Stimulated activated CD4-positive, alpha-beta T cell treated with anti-CD3 and anti-CD28 coated beads, Interleukin-2, amount 100 ng/mL, for 48 hours (primary cell): ENCODE measurements around the gene ACP4.
"Not testable (repeated sequence)": the region's sequence is repeated elsewhere in the genome, so short reads cannot be mapped to it uniquely, and the experiment has no call there.

Experiments used
- DNase-seq, 2 donors: peaks; one replicate each; pipeline ENCODE4 v3.0.0-alpha.2; 2020

ACP4 gene

DNA sequence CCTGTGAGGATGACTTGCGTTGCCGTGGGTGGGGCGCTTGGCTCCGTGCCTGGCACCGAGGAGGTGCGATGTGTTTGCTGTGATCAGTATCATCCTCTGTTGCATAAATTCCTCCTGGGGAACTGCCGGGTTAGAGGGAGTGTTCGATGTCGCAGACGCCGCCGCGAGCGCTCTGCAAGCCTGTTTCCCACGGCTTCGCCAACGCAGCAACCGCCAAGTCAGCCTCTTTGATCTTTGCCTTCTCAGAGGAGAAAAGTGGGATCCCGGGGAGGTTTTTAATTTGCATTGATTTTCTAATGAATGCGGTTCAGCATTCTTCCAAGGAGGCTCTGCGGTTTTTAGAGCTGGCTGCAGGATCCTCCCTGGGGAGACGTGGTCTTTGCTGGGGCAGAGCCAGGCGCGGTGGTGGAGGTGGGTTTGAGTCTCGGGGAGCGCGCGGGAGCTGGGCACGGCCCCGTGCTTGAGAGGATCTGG, 12.3 kb upstream of the ACP4 start:
- DNase-seq = no peak

DNA sequence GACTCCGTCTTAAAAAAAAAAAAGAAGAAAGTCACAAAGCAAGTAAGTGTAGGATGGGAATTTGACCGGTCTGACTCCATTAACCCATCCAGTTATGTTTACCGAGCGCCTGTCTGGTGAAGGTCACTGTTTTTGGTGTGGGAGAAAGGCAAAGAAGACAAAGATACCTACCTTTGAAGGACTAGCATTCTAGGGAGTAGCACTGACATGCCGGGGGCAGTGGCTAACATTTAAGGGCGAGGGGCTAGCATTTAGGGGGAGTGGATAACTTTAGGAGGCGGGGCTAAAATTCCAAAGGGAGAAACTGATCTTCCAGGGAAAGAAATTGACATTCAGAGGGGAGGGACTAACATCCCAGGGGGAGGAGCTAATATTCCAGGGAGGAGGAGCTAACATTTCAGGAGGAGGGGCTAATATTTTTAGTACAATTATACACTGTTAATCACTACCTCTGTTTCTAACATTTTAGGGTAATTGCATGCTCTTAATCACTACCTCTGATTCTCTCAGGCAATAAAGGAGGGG, 11.2 kb upstream of the ACP4 start:
- DNase-seq = no peak

DNA sequence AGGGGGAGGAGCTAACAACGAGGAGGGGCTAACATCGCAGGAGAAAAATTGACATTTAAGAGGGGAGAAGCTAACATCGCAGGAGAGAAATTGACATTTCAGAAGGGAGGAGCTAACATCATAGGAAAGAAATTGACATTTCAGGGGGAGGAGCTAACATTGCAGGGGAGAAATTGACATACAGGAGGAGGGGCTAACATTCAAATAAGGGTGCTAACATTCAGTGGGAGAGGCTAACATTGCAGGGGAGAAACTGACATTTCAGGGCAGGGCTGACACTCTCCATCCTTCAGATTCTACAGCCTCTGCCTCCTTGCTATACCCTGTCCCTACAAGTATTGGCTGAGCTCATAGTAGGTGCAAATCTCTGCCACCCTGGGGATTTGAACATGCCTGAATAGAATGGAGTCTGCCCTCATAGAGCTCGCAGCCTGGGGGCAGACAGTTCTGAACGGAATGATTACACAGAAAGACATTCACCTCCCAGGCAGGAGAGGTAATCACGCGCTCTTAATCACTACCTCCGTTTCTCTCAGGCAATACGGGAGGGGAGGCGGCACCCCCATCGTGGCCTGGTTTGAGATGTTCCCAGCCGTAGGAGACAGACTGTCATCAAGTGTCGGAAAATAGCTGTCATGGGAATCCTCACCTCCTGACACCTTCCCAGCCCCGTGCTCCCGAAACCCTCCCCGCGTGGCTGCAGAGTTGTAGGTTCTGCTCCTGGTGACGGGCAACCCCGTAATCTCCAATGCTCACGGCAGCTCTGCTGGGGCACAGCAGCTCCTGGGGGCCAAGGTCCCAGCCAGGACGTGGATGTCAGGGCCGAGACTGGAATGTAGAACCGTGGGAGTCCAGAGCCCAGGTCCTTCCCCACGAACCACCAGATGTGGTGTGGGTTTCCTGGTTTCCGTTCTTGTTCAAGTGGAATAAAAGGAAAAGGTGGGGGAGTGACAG, 10.4 kb upstream of the ACP4 start:
- no peak for DNase-seq

DNA sequence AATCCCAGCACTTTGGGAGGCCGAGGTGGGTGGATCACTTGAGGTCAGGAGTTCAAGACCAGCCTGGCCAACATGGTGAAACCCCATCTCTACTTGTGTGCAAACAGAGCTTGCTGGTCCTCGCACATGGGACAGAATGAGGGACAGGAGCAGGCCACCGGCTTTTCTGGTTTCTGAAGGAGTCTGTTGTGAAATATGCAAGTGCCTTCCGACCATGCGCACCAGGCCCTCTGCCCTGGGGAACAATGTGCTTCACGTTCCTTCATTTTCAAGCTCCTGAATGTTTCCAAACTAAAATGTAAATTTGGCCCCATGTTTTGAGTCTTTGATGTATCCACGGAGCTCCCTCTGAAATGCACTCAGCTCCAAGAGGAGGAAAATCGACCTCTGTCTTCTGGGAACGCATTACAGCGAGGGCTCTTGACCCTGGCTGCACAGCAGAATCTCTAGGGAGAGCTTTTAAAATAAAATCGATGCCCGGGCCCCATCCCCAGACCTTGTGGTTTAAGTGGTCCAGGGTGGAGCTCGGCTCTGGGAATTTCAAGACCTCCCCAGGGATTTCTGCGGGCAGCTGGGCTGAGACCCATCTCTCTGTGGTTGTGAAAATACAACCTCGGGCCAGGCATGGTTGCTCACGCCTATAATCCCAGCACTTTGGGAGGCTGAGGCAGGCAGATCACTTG, 9.3 kb upstream of the ACP4 start:
- DNase-seq = no peak

DNA sequence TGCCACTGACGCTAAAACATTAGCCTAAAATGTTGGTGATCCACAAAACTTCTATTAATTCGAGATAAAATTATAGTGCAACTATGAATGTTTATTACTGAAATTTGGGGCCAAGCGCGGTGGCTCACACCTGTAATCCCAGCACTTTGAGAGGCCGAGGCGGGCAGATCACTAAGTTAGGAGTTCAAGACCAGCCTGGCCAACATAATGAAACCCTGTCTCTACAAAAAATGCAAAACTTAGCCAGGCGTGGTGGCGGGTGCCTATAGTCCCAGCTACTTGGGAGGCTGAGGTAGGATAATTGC, 6.4 kb upstream of the ACP4 start:
- not testable (repeated sequence) for DNase-seq

DNA sequence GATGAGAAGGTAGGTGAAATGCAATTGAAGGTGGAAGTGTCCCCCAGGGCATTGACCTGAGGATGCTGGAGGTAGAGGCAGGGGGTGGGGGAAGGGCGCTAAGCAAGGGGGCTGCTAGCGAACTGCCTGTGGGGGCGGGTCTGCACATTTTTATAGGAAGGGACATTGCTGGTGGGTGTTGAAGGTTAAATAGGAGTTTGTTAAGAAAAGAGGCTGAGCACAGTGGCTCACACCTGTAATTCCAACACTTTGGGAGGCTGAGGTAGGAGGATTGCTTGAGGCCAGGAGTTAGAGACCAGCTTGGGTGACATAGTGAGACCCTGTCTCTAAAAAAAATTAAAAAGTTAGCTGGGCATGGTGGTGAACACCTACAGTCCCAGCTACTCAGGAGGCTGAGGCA, 5.5 kb upstream of the ACP4 start:
- no peak for DNase-seq

DNA sequence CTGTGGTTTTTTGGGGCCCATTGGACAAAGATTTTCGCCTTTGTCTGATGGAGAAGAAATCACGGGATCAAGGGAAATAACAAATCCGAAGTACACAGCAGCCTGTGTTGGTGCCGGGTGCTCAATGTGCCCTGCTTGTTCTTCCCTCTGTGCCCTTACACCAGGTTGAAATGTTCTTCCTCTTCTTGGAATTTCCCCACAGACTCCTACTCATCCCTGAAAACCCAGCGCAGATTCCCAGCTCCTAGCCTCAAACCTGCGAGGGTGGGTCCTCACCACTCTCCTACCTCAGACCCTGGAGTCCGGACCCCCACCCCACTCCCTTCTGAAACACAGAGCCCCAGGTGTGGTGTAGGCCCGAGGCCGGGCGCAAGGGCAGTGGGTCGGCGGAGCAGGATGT, 4.9 kb upstream of the ACP4 start:
- DNase-seq = no peak

DNA sequence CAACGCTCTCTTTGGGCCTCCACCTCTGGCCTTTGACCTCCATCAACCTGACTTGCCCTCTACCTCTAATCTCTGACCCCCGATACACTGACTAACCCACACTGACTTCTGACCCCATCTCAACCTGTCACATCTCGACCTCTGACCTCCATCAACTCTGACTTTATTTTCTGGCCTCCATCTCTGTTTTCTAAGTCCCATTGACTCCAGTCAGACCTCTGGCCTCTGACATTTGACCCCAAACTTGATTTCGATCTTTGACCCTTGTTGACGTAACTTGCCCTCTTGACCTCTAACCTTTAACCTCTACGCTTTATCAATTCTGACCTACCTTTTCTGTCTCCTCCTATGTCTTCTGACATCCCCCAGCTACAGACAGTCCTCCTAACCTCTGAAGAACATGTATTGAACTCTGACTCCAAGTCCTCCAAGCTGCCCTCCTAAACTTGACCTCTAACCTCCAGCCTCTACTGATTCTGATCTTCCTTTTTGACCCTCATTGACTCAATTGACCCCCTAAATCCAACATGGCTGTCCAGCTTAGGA, 780 bp downstream of the ACP4 start:
- no peak for DNase-seq

DNA sequence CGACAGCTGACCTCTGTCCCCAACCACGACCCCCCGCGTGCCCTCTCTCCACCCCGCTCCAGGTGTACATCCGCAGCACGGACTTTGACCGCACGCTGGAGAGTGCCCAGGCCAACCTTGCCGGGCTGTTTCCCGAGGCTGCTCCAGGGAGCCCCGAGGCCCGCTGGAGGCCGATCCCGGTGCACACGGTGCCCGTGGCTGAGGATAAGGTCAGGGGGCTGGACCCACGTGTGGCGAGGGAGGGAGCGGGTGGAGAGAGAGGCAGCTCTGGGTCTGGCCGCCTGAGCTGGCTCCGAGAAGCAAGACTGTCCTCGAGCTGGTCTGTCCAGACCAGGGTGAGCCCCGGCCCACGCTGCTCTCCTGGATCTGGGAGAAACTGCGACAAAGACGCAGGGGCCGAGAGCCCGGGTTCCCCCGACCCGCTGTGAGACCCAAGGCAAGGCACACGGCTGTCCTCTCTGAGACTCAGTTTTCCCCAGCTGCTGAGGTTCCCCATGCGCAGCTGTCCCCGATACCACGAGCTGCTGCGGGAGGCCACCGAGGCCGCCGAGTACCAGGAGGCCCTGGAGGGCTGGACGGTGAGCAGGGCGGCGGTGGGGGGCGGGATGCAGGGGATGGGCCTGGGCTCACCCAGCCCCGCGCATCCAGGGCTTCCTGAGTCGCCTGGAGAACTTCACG, 1.5 kb downstream of the ACP4 start:
- no peak for DNase-seq

DNA sequence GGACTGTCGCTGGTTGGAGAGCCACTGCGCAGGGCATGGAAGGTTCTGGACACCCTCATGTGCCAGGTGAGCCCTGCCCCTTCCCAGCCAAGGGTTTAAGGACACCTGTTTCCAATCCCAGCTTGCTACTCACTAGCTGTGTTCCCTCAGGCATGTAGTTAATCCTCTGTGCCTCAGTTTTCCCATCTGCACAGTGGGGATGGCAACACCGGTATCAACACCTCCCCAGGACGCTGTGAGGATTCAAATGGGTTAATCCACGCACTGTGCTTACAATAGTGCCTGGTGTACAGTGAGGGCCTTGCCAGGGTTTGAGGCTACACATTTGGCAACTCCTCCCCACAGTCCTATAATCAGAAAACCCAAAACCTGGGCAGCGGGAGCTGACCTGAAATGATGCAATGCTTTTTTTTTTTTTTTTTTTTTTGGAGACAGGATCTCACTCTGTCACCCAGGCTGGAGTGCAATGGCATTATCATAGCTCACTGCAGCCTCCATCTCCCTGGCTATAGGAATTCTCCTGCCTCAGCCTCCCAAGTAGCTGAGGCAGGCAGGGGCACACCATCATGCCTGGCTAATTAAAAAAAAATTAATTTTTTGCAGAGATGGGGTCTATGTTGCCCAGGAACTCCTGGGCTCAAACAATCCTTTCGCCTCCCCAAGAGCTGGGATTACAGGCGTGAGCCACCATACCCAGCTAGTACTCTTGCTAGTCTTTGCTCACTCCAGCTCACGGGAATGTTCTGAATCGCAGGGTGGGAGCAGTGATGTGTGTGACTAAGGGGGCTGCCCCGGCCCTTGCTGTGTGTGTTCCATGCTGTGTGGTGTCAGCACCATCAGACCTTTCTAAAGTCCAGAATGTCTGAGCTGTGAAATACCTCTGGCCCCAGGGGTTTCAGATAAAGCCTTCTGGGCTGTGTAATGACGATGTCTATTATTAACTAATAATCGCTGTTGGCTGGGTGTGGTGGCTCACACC, 2.3 kb downstream of the ACP4 start:
- no peak for DNase-seq

DNA sequence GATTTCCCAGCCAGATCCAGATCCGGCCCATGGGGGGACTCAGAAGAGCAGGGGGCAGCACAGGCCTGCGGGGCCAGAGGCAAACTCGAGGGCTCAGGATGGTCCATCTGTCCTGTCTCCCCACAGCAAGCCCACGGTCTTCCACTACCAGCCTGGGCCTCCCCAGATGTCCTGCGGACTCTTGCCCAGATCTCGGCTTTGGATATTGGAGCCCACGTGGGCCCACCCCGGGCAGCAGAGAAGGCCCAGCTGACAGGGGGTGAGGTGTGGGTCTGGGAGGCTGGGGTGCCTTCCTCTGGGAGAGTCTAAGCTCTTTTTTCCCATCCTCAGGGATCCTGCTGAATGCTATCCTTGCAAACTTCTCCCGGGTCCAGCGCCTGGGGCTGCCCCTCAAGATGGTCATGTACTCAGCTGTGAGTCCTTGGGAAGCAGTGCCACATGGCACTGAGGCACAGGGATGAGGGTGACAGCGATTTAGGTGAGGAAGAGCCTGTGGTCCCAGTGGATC, 3.4 kb downstream of the ACP4 start:
- no peak for DNase-seq

DNA sequence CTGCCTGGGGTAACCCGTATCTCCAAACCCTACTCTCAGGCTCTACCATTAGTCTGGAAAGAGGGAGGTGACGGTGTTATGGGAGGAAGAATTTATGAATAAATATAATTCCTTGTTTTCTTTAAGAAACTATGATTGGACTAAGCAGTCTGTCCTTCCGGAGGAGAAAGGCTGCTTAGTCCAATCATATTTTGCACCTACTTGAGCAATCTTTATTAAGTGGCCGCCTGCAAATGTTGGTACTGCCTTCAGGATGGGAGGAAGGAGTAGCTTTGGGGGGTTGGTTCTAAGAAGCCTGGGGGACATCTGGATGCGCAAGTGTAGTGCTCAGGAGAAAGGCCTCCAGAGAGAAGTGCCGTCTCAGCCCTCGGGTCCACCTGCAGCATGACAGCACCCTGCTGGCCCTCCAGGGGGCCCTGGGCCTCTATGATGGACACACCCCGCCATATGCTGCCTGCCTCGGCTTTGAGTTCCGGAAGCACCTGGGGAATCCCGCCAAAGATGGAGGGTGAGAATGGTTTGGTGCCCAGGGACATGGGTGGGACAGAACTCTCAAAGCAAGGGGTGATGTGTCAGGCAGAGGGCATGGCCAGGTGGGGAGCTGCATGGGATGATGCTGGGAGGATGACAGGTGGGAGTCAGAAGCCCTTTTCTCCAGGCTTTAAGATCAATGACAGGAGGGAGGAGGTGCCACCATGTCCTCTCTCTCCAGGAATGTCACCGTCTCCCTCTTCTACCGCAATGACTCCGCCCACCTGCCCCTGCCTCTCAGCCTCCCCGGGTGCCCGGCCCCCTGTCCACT, 4.1 kb downstream of the ACP4 start:
- no peak for DNase-seq

DNA sequence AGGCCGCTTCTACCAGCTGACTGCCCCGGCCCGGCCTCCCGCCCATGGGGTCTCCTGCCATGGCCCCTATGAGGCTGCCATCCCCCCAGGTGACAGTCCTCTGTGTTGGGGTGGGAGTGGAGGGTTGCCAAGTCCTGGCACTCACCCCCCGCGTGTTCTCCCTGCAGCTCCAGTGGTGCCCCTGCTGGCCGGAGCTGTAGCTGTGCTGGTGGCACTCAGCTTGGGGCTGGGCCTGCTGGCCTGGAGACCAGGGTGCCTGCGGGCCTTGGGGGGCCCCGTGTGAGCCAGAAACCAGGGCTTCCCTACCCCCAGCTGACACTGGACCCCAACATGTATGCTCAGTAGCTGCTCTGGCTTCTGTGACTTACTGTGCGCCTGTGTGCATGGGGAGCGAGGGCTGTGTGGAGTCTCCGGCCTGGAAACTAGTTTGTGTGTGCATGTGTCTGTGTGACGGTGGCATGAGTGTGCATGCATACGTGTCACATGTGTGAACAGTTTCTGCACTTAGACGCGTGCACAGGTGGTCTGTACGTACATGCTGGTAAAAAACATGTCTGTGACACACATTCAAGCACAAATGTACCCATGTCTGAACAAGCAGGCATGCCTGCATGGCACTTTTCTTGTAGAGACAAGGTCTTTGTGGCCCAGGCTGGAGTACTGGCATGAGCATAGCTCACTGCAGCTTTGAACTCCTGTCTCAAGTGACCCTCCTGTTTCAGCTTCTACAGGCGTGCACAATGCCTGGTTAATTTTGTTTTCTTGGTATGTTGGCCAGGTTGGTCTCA, 4.9 kb downstream of the ACP4 start:
- DNase-seq = no peak

DNA sequence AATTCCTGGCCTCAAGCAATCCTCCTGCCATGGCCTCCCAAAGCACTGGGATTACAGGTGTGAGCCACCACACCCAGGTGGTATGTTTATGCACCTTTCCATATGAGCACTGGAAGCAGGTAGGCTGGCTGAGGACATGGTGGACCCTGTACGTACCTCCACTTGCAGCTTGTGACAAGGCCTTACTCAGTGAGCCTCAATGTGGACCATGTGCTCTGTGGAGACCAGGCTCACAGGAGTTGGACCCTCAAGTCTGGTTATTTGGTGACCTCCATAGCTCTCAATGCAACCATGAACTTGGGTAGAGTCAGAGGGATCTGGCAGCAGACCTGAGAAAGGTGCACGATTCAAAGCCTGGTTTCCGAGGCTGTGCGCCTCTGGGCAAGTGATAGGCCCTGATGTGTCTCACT, 5.5 kb downstream of the ACP4 start:
- DNase-seq = no peak

DNA sequence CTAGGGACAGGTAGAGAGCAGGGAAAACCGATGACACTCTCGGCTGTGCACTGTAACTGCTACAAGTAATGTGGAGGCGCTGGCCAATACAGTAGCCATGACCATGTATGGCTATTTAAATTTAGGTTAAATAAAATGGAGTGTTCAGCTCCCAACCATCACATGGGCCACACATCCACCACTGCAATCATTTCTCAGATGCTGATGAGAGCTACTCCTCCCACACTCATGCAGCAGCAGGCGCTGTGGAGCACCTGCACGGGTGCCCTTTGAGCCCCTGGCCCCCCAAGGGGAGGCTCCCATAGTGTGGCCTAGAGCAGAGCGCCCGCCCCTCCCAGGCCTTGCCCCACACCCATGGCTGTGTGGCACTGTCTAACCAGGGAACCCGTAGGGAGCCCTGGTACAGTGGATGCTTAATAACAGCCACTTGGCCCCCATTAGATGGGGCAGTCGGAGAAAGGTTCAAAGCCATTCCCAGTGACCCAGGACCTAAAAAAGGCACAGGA, 6.0 kb downstream of the ACP4 start:
- no peak for DNase-seq

DNA sequence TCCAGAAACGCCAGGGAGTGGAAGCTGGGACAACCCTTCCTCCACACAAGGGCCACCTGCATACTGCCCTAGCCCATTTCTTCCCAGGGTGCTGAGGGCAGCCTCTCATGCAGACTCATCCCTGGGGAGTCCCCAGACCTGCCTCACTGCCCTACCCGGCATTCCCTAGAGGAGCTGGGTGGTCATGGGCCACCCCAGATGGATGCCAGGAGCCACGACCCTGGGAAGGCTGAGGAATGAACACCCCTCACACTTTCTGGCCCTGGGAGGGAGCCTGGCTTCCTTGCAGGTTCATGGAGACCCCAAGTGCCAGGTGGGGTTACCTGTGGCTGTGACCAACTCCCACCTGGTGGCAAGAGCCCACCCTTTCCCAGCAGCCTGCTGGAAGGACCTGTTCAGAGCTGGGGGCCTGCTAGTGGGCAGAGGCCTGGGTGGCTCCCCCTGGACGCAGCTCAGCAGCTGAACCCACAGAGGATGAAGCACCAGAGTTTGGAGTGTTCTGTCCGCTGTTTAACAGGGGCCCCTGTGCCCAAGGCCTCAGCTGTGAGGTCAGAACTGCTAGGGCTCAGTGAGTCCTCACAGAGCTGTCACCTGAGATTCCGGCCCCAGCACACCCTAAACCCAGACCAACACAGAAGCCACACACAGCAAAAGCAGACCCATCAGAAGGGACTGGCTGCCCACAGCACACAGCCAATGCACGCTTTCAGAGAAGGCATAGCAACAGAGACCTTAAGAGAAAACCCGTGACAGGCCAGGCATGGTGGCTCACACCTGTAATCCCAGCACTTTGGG, 6.6 kb downstream of the ACP4 start:
- no peak for DNase-seq

DNA sequence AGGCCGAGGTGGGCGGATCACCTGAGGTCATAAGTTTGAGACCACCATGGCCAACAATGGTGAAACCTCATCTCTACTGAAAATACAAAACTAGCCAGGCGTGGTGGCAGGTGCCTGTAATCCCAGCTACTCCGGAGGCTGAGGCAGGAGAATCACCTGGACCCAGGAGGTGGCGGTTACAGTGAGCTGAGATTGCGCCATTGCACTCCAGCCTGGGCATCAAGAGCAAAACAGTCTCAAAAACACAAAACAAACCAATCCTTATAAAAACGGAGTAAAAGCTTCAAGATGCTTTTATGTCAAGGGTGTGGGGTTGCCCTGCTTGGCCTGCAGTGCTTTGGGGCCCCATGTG, 7.2 kb downstream of the ACP4 start:
- no peak for DNase-seq

DNA sequence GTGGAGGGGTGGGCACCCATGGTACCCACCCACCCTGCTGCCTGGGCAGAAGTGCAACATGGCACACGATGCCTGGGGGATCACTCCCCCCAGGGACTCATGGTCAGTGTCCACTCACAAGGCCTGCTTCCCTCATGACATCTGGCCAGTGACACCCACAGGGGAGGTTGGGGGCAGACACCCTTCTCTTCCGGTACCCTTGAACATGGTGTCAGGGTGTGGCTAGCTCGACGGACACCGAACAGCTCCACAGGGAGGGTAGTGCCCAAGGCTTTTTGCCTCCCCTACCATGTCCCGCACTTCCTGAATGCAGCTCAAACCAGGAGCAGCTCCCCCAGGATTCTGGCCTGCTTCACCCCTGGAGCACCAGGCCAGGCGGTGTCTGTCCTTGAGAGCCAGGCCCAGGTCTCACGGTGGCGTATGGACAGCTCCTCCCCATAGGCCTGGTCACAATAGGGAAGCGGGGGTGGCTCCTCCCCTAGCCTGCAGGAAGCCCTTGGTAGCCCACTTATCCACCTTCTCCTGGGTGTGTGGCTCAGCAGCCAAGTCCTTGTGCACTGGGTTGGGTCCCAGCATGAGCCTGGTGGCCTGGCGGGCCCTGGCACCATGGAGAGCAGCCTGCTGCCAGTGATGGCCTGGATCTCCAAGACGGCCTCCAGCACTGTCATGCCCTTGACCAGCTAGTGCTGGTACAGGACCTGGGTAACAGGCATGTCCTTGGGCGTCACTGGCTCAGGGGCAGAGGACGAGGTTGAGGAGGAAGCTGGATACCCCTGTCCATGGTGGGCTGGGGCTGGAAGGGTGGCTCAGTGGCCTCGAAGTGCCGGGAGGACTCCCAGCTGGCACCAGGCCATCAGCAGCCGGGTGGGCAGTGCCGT, 7.8 kb downstream of the ACP4 start:
- DNase-seq = no peak
